Cardiac fibroblast (primary cell): ENCODE data around the gene SCYGR7.

ENCODE experiments used
- DNase-seq, 2 donors: peaks; one replicate each; pipeline versions ENCODE4 v3.0.0 to v3.0.0-alpha.2; 2010; ENCODE audit warnings: low read depth in 2 of 2
- H3K4me3 ChIP-seq, 2 donors: replicated peaks in 1 of 2; 1 replicate in 1 of 2; 2 replicates in 1 of 2; pipeline ENCODE4 v1.5.1; 2011; ENCODE audit warnings: low read depth in 2 of 2, low read length in 2 of 2, mild to moderate bottlenecking in 2 of 2, moderate library complexity in 1 of 2
- TF ChIP-seq, protein P1 (sequence below): IDR thresholded peaks from one replicate; pipeline ENCODE4 v1.5.1; 2011; ENCODE audit warnings: low read depth, mild to moderate bottlenecking, low read length, inconsistent platforms

SCYGR7 gene, protein sequence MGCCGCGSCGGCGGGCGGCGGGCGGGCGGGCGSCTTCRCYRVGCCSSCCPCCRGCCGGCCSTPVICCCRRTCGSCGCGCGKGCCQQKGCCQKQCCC

DNA sequence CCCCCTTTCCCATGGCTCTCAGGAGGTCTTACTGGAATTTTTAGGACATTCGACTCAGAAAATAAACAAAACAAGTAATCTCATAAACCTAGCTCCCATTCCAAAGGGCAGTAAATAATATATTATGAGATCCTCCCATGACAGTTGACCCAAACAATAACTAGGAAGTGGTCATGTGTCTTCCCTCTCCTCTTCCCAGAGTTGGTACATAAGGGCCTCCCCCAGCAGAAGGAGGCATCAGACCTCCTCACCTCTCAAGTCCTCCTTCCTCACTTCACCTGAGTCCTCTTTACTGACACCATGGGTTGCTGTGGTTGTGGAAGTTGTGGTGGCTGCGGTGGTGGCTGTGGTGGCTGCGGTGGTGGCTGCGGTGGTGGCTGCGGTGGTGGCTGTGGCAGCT is at the start of gene SCYGR7:
Gene SCYGR7, plus strand, starts transcription at position 301 of the 400 bp plus-strand sequence. Its CDS starts 0 bp downstream, at position 301.
- no peak for DNase-seq
- TF ChIP-seq, protein P1, sequence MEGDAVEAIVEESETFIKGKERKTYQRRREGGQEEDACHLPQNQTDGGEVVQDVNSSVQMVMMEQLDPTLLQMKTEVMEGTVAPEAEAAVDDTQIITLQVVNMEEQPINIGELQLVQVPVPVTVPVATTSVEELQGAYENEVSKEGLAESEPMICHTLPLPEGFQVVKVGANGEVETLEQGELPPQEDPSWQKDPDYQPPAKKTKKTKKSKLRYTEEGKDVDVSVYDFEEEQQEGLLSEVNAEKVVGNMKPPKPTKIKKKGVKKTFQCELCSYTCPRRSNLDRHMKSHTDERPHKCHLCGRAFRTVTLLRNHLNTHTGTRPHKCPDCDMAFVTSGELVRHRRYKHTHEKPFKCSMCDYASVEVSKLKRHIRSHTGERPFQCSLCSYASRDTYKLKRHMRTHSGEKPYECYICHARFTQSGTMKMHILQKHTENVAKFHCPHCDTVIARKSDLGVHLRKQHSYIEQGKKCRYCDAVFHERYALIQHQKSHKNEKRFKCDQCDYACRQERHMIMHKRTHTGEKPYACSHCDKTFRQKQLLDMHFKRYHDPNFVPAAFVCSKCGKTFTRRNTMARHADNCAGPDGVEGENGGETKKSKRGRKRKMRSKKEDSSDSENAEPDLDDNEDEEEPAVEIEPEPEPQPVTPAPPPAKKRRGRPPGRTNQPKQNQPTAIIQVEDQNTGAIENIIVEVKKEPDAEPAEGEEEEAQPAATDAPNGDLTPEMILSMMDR = no peak
- H3K4me3 ChIP-seq = no peak within 1 kb of the TSS

DNA sequence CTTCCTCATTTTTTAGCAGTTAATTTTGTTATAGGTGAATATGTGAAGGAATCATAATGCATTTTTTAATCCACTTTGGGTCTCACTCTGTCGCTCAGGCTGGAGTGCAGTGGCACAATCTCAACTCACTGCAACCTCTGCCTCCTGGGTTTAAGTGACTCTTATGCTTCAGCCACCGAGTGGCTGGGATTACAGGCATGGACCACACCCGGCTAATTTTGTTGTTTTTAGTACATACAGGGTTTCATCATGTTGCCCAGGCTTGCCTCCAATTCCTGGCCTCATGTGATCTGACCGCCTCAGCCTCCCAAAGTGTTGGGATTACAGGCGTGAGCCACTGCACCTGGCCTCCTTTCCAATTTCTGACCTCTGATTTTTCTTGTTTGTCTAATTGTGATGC is 43.9 kb upstream of the SCYGR7 start:
- no peak for DNase-seq
- TF ChIP-seq, protein P1 = no peak
- no peak overlapping the region for H3K4me3 ChIP-seq

DNA sequence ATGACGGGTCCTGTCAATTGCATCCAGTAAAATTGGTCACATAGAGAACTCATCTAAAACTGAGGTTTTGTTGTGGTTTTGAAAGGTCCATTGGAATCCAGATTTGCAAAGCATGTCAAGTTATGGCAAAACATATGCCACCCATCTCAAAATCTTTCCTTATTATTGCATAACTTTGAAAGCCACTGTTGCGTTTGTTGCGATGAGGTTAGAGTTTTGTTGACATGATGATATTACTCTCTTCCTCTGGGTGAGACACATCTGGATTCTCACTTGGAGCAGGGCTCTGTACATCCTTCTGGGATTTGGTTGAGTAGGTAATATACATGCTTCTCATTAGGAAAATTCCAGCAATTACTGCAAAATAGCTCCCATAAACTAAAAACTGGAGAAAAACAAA is 40.9 kb upstream of the SCYGR7 start:
- TF ChIP-seq, protein P1 = no peak
- no peak overlapping the region for H3K4me3 ChIP-seq
- peak in 1 of 2 donors; percentile 6 for DNase-seq

DNA sequence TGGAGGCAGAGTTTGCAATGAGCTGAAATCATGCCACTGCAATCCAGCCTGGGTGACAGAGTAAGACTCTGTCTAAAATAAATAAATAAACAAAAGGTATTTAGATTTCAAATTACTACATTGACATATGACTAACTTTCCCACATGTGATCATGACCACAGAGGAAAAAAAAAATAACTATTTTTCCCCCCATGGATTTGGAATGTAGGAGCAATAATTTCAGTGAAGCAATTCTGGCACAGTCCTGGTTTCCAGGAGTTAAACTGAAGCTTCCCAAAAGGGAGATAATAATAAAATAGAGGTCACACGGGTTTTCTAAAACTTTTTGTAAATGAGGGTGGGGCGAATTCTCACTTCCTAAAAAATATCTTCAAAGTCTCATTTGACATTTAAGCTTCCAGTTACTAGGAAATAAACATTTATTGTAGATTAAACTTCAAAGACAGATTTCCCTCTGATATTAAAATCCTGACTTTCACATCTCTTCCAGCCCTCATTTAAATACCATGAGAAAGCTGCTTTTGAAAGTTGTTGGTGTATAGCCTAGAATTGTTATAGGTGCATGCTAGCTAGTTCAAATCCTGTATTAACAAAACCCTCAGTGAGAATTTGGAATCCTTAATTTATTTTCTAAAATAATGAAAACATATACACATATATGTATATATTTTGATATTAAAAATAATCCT is 31.0 kb upstream of the SCYGR7 start:
- peak in 1 of 2 donors; percentile 23 for DNase-seq
- TF ChIP-seq, protein P1 = no peak
- H3K4me3 ChIP-seq = no peak overlapping the region

DNA sequence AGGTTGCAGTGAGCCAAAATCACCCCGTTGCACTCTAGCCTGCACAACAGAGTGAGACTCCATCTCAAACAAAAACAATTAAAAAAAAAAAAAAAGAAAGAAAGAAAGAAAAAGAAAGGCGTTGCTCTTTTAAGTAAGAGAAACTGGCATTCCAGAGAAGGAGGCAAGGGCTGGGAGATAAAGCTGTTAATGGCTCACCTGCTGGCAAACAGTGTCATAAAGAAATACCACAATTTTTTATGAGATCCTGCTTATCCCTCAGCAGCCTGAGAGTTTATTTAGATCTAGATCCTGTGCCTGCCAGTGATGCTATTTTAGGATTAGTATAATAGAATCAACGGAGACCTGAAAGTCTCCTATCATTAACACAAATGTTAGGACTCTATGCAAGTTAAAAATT is 26.6 kb upstream of the SCYGR7 start:
- TF ChIP-seq, protein P1 = no peak
- no peak for DNase-seq
- no peak overlapping the region for H3K4me3 ChIP-seq

DNA sequence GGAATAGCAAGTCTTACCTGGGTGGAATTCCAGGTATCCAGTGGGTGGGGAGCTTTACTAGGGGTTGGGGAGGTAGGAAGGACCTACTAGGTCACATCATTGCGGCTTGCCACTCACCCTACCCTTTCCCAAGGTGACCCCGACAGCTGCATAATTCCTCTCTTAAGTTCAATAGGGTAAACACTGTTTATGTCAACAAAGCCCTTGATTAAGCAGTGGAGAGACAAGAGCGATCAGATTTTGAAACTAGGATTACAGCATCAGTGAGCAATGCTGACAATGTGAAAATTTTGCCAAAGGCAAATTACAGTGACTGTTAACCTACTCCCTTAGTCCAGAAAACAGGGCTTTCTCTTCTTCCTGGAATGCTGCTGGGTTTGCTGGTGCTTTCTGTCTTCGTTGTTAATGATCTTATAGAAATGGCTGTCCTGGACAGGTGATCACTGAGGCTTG is 24.8 kb upstream of the SCYGR7 start:
- H3K4me3 ChIP-seq = no peak overlapping the region
- TF ChIP-seq, protein P1 = no peak
- peak; percentile 42 to 51 for DNase-seq
